Heart left ventricle (tissue), 16 donors: ENCODE measurements around the gene ZBTB7C. TPM values are rescaled to one million over a fixed set of nuclear protein-coding genes. Genes with fewer than 3 reads are reported as not detected.
A peak's percentile ranks its signal among the peaks of the same experiment; 100 is the strongest.

Experiments used
- ATAC-seq, 4 donors: fragments of 200-7000 bp; cut with Tn5 transposase; one replicate each; pipeline ENCODE4 v1.9.1; 2020 to 2022; ENCODE audit warnings: moderate library complexity in 4 of 4, mild to moderate bottlenecking in 3 of 4, moderate number of reproducible peaks in 1 of 4
- DNase-seq, 5 donors: peaks; one replicate each; pipeline ENCODE4 v3.0.0-alpha.2; 2020
- H3K27ac ChIP-seq, 12 donors: fragments of 200-600 bp; sonication (generic) in 4 of 12; one replicate each; pipeline versions ENCODE4 v1.5.0 to v1.8.0; 2016 to 2022; ENCODE audit warnings: mild to moderate bottlenecking in 2 of 12
- H3K27me3 ChIP-seq, 9 donors: fragments of 200-600 bp; sonication (generic) in 2 of 9; one replicate each; pipeline versions ENCODE4 v1.5.1 to v1.8.0; 2016 to 2022; ENCODE audit warnings: mild to moderate bottlenecking in 3 of 9
- H3K36me3 ChIP-seq, 9 donors: fragments of 200-600 bp; sonication (generic) in 2 of 9; one replicate each; pipeline versions ENCODE4 v1.5.0 to v1.8.0; 2018 to 2022; ENCODE audit warnings: mild to moderate bottlenecking in 2 of 9
- H3K4me1 ChIP-seq, 12 donors: fragments of 200-600 bp; sonication (generic) in 4 of 12; one replicate each; pipeline versions ENCODE4 v1.5.0 to v1.8.0; 2016 to 2022; ENCODE audit warnings: mild to moderate bottlenecking in 3 of 12
- H3K4me3 ChIP-seq, 12 donors: fragments of 200-600 bp; sonication (generic) in 4 of 12; one replicate each; pipeline versions ENCODE4 v1.5.0 to v1.8.0; 2017 to 2022; ENCODE audit warnings: mild to moderate bottlenecking in 9 of 12, moderate library complexity in 4 of 12
- H3K9me3 ChIP-seq, 12 donors: fragments of 200-600 bp; sonication (generic) in 4 of 12; one replicate each; pipeline versions ENCODE4 v1.5.0 to v1.8.0; 2016 to 2022; ENCODE audit warnings: mild to moderate bottlenecking in 1 of 12
- CTCF ChIP-seq, 12 donors: fragments of 200-600 bp; sonication (generic) in 4 of 12; IDR thresholded peaks; one replicate each; pipeline versions ENCODE4 v1.5.0 to v1.8.0; 2018 to 2022; ENCODE audit warnings: antibody characterized with exemption in 12 of 12, mild to moderate bottlenecking in 5 of 12
- POLR2A ChIP-seq, 2 donors: fragments of 450-650 bp; IDR thresholded peaks; one replicate each; pipeline ENCODE4 v1.6.1; 2017; ENCODE audit warnings: antibody characterized with exemption in 2 of 2, mild to moderate bottlenecking in 2 of 2, moderate library complexity in 2 of 2
- WGBS, 4 donors: extraction: QIAGEN DNeasy Blood & Tissue Kit in 2 of 4; methylation state at CpG; one replicate each; pipeline versions ENCODE4 v1.1.5 to v1.1.7; 2013 to 2018; 5-methylcytosine and 5-hydroxymethylcytosine counted together
- intact Hi-C, 10 donors: fragments of 100-400 bp; cut with DNase I; formaldehyde crosslinking; loops; one replicate each; pipeline versions ENCODE4 v1.11.1 to v1.14.2; 2022
- polyA plus RNA-seq, 2 donors: library from polyadenylated mRNA; stranded (reverse); fragments of 200-250 nt; gene quantifications; one replicate each; pipeline ENCODE4 v1.2.3, GENCODE V29; 2013
- total RNA-seq, 9 donors: library from RNA; depleted of rRNA in 2 of 9; stranded (reverse); fragments of >200 nt in 2 of 9; fragmentation: NEBNext Ultra II Directional in 3 of 9; extraction: Animal tissue kit (Norgen Biotek cat#: 25700) in 3 of 9; gene quantifications; one replicate each; pipeline versions ENCODE4 v1.1.0 to v1.2.4, GENCODE V29; 2016 to 2023
- donor health status: ischemic (EF 13 %, LVEDD 7.1; RV severe dilation, severe dysfunction).
- donor health status: healthy with polysubstance abuse.
- donor health status: DM: no; HTN: yes; CAD: no.
- donor health status: DM: no; HTN: no; CAD: no.
- donor health status: ischemic (EF 25% LVEDD 6.9; RV normal size, moderate dysfunction).
- donor health status: ischemic (EF 25% LVEDD 5.7; RV mildly dilated, moderate dysfunction).
- donor health status: healthy.
- donor health status: DM: yes; HTN: yes; CAD: no.
- donor health status: ischemic (EF 35%, LVEDD 5.7; RV mildly dilated, moderate dysfunction).
- donor health status: nonischemic (EF 11% LVEDD 7.7; RV severe dilation, severe dysfunction).
- donor health status: DM: yes; HTN: yes; CAD: no.
- donor health status: PGD.
- donor health status: ischemic (EF 29% LVEDD 5.4; RV normal size, mild dysfunction).
- donor health status: nonischemic (EF 23%, LVEDD 6.1; RV moderate dilation, normal function).

Gene ZBTB7C
- total and polyA plus RNA-seq, 11 donors, result 0.68 to 7.5 (median 2.3) TPM

GRCh38 chr18:48011926-48012465 is 397.2 kb downstream of the ZBTB7C start:
- no peak for TF ChIP-seq CTCF (IDR thresholded peaks at IDR 0.05)
- TF ChIP-seq POLR2A (IDR thresholded peaks at IDR 0.05), result no peak
- no peaks in the 10 kb centered on the region for H3K9me3 ChIP-seq
- H3K27ac ChIP-seq, result no peak overlapping the region
- ATAC-seq (no peak), DNase-seq (no peak)
- no peak overlapping the region for H3K4me3 ChIP-seq
- no peaks in the 10 kb centered on the region for H3K36me3 ChIP-seq
- peaks cover 0 to 13% (median 5%) of the 10 kb centered on the region in 12 donors for H3K4me1 ChIP-seq
- 61 to 81% (median 71%) methylated on average over 6 of the region's 6 CpGs for WGBS, 4 donors
- no peaks in the 10 kb centered on the region for H3K27me3 ChIP-seq
- intact Hi-C loops, result loop anchor here in 1 of 10 donors (10.0 kb wide), 1 partner anchor 147 kb away; no protein-coding TSS in a partner anchor

DNA sequence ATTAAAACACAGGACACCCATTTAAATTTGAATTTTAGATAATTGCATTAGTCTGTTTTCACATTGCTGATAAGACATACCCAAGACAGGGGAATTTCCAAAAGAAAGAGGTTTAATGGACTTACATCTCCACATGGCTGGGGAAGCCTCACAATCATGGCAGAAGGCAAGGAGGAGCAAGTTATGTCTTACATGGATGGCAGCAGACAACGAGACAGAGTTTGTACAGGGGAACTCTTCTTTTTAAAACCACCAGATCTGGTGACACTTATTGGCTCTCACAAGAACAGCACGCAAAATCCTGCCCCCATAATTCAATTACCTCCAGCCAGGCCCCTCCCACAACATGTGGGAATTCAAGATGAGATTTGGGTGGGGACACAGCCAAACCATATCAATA is 398.9 kb downstream of the ZBTB7C start:
- H3K9me3 ChIP-seq, result no peaks in the 10 kb centered on the region
- H3K4me1 ChIP-seq, result peaks cover 0 to 13% (median 5%) of the 10 kb centered on the region in 12 donors
- H3K27me3 ChIP-seq, result no peaks in the 10 kb centered on the region
- intact Hi-C loops, result loop anchor here in 1 of 10 donors (10.0 kb wide), 1 partner anchor 145 kb away; no protein-coding TSS in a partner anchor
- ATAC-seq, result no peak
- H3K4me3 ChIP-seq, result no peak overlapping the region
- TF ChIP-seq CTCF (IDR thresholded peaks at IDR 0.05) (no peak), POLR2A (IDR thresholded peaks at IDR 0.05) (no peak)
- no peak for DNase-seq
- WGBS, 4 donors, result 90 to 97% (median 93%) methylated on average over 2 of the region's 2 CpGs
- no peak overlapping the region for H3K27ac ChIP-seq
- no peaks in the 10 kb centered on the region for H3K36me3 ChIP-seq

GRCh38 chr18:48009116-48009745 is 400.0 kb downstream of the ZBTB7C start:
- 79 to 96% (median 93%) methylated on average over 3 to 10 of the region's 10 CpGs for WGBS, 4 donors
- Histone ChIP-seq H3K9me3 (no peaks in the 10 kb centered on the region), H3K4me3 (no peak overlapping the region), H3K4me1 (peaks cover 0 to 17% (median 5%) of the 10 kb centered on the region in 12 donors), H3K27ac (no peak overlapping the region), H3K36me3 (no peaks in the 10 kb centered on the region), H3K27me3 (no peaks in the 10 kb centered on the region)
- no peak for TF ChIP-seq POLR2A (IDR thresholded peaks at IDR 0.05)
- ATAC-seq (no peak), DNase-seq (no peak)
- intact Hi-C loops, result loop anchor here in 5 of 10 donors (2.0 to 10.0 kb wide), 4 partner anchors 77 to 834 kb away; partner anchors contain the start of genes SMAD2 (in 5 of the 5) and IER3IP1 (in 1 of the 5)

DNA sequence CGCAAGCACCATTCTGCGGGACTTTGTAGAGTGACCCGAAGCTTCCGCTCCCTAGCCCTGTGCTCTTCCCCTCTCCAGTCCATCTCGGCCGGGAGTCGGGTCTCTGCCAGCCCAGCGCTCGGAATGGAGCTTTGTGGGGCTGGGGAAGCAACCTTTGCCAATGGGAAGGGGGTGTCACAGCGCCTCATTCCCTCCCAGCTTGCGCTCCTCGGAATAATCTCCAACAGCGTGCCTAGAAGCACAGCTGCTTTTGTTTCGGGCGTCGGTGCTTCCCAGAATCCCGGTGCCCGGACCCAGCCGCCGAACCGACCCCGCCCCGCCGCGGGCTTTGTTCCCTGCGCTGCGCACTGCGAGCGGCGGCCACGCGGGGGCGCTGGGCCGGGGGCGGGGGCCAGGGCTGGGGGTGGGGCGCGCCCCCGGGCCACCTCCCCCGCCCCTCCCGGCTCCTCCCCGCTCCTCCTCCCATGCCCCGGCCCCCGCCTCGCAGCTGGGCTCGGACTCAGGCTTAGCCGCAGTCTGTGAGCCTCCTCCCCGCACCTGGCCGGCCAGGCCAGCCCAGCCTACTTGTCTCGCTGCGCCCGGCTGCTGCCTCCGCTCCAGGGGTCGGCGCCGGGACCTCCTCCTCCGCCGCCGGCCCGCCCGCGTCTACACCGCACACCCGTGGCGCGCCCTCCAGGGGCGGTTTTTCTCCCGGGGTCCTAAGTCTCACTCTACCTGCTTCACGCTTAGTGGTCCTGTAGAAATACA is 401.1 kb downstream of the ZBTB7C start:
- DNase-seq (peak; percentile 67 to 78 (median 76)), ATAC-seq (peak; percentile 50 to 90 (median 72))
- intact Hi-C loops, result loop anchor here in 5 of 10 donors (2.0 to 10.0 kb wide), 4 partner anchors 76 to 833 kb away; partner anchors contain the start of genes SMAD2 (in 5 of the 5) and IER3IP1 (in 1 of the 5)
- peak overlapping the region; percentile 38 to 73 (median 58) for H3K4me3 ChIP-seq
- peak overlapping the region in 7 of 12 donors; percentile 25 to 77 (median 53) for H3K27ac ChIP-seq
- no peak for TF ChIP-seq POLR2A (IDR thresholded peaks at IDR 0.05)
- TF ChIP-seq CTCF (IDR thresholded peaks at IDR 0.05), result peak; percentile 29 to 96 (median 74)
- H3K4me1 ChIP-seq, result peaks cover 0 to 28% (median 11%) of the 10 kb centered on the region in 12 donors
- no peaks in the 10 kb centered on the region for H3K36me3 ChIP-seq
- H3K9me3 ChIP-seq, result no peaks in the 10 kb centered on the region
- no peaks in the 10 kb centered on the region for H3K27me3 ChIP-seq
- 3 to 10% (median 7%) methylated on average over 23 to 68 of the region's 68 CpGs for WGBS, 4 donors
